ENCODE data around the gene PRLR. TPM values are rescaled to one million over a fixed set of nuclear protein-coding genes. Genes with fewer than 3 reads are reported as not detected.

The PRLR gene
- total RNA-seq, 2 donors from 2014 or later = 1.1 to 7.1 TPM

- H3K9me3 ChIP-seq = no peaks in the 10 kb centered on the region
- no peaks in the 10 kb centered on the region for H3K36me3 ChIP-seq
- TF ChIP-seq POLR2A (IDR thresholded peaks at IDR 0.05) = no peak
- TF ChIP-seq CTCF (IDR thresholded peaks at IDR 0.05) = no peak
- no peaks in the 10 kb centered on the region for H3K27me3 ChIP-seq (replicated peaks; ENCODE audit: insufficient read depth)
- intact Hi-C loops (cut with DNase I) = no loop called here
- 67% methylated on average over 2 of the region's 2 CpGs for WGBS
- no peak for DNase-seq (ENCODE audit: low spot score)
- H3K27ac ChIP-seq = no peak overlapping the region
- H3K4me3 ChIP-seq = no peak overlapping the region
- no peaks in the 10 kb centered on the region for H3K4me1 ChIP-seq (replicated peaks)
Observed at GRCh38 chr5:35237580-35238376, 7.5 kb upstream of the PRLR start.

GRCh38 chr5:35236770-35237169 is 6.5 kb upstream of the PRLR start:
- intact Hi-C loops (cut with DNase I) = no loop called here
- TF ChIP-seq CTCF (IDR thresholded peaks at IDR 0.05) (no peak), POLR2AphosphoS5 (IDR thresholded peaks at IDR 0.05) (no peak), POLR2A (IDR thresholded peaks at IDR 0.05) (no peak)
- Histone ChIP-seq H3K4me1 (replicated peaks) (no peaks in the 10 kb centered on the region), H3K27ac (no peak overlapping the region), H3K9me3 (no peaks in the 10 kb centered on the region), H3K4me3 (no peak overlapping the region), H3K27me3 (replicated peaks; ENCODE audit: insufficient read depth) (no peaks in the 10 kb centered on the region), H3K36me3 (no peaks in the 10 kb centered on the region)
- DNase-seq (ENCODE audit: low spot score) = no peak

GRCh38 chr5:35233601-35234000 is 3.3 kb upstream of the PRLR start:
- WGBS = 96% methylated on average over 11 of the region's 11 CpGs
- no peak for TF ChIP-seq POLR2A (IDR thresholded peaks at IDR 0.05)
- TF ChIP-seq POLR2AphosphoS5 (IDR thresholded peaks at IDR 0.05) = no peak
- no peak for TF ChIP-seq CTCF (IDR thresholded peaks at IDR 0.05)
- DNase-seq (ENCODE audit: low spot score) = no peak

GRCh38 chr5:35233121-35233520 is 2.8 kb upstream of the PRLR start:
- no peak overlapping the region for H3K4me3 ChIP-seq
- H3K27me3 ChIP-seq (replicated peaks; ENCODE audit: insufficient read depth) = no peaks in the 10 kb centered on the region
- intact Hi-C loops (cut with DNase I) = no loop called here
- H3K9me3 ChIP-seq = no peaks in the 10 kb centered on the region
- no peak for TF ChIP-seq POLR2AphosphoS5 (IDR thresholded peaks at IDR 0.05)
- no peak for TF ChIP-seq CTCF (IDR thresholded peaks at IDR 0.05)
- TF ChIP-seq POLR2A (IDR thresholded peaks at IDR 0.05) = no peak
- H3K27ac ChIP-seq = no peak overlapping the region
- H3K4me1 ChIP-seq (replicated peaks) = no peaks in the 10 kb centered on the region
- 84% methylated on average over 4 of the region's 4 CpGs for WGBS
- no peaks in the 10 kb centered on the region for H3K36me3 ChIP-seq
- no peak for DNase-seq (ENCODE audit: low spot score)

More at GRCh38 chr5:35233601-35234000, 3.3 kb upstream of the PRLR start:
- intact Hi-C loops (cut with DNase I) = no loop called here
- Histone ChIP-seq H3K27me3 (replicated peaks; ENCODE audit: insufficient read depth) (no peaks in the 10 kb centered on the region), H3K27ac (no peak overlapping the region), H3K4me3 (no peak overlapping the region), H3K36me3 (no peaks in the 10 kb centered on the region), H3K9me3 (no peaks in the 10 kb centered on the region), H3K4me1 (replicated peaks) (no peaks in the 10 kb centered on the region)

- Histone ChIP-seq H3K27ac (no peak overlapping the region), H3K4me3 (no peak overlapping the region), H3K4me1 (replicated peaks) (no peaks in the 10 kb centered on the region), H3K9me3 (no peaks in the 10 kb centered on the region), H3K36me3 (no peaks in the 10 kb centered on the region), H3K27me3 (replicated peaks; ENCODE audit: insufficient read depth) (no peaks in the 10 kb centered on the region)
- DNase-seq (ENCODE audit: low spot score) = no peak
- intact Hi-C loops (cut with DNase I) = no loop called here
- TF ChIP-seq POLR2AphosphoS5 (IDR thresholded peaks at IDR 0.05) (no peak), POLR2A (IDR thresholded peaks at IDR 0.05) (no peak), CTCF (IDR thresholded peaks at IDR 0.05) (no peak)
- WGBS = 89% methylated on average over 5 of the region's 5 CpGs
Observed at GRCh38 chr5:35232124-35232523, 1.8 kb upstream of the PRLR start.

Data from prostate gland (tissue), 2 donors.